Midbrain (tissue), 1 donor: ENCODE data around the gene WIPF1.
A peak's percentile ranks its signal among the peaks of the same experiment; 100 is the strongest.

Experiments used
- DNase-seq: peaks from one replicate; lab custom pipeline; 2025; lab: John Stamatoyannopoulos, UW

WIPF1 gene, protein sequence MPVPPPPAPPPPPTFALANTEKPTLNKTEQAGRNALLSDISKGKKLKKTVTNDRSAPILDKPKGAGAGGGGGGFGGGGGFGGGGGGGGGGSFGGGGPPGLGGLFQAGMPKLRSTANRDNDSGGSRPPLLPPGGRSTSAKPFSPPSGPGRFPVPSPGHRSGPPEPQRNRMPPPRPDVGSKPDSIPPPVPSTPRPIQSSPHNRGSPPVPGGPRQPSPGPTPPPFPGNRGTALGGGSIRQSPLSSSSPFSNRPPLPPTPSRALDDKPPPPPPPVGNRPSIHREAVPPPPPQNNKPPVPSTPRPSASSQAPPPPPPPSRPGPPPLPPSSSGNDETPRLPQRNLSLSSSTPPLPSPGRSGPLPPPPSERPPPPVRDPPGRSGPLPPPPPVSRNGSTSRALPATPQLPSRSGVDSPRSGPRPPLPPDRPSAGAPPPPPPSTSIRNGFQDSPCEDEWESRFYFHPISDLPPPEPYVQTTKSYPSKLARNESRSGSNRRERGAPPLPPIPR

DNA sequence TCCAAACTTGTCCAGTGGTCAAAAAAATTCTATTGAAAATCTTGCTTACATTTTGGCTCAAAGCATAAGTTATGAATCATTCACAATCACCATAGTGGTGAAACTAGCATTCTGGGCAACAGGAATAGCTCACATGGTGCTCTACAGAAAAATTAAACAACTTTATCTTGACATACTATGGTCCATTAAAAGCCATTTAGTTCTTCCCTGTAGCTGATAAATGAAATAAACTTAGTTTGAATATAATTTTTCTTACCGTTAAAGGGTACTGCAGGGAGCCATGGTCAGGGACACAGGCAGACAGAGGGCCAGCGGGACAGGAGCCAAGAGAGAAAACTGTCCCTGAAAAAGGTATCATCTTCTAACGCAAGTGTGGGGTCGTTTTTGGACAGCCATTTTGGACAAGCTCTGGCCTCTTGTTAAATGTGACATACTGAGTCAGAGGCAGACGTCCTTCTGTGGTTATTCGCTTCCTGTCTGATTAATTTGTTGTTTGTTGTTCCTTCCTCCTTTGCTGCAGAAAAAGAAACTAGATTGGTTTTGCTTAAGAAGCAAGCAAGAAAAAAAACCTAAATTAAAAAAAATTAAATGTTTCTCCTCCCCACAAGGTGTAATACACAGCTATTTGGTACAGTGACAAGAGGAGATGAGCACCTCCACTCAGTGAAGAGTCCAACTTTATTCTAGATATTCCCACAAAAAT, at the start of gene WIPF1:
Gene WIPF1 (minus strand): TSS at position 460 of the 703 bp plus-strand sequence. CDS start 12,231 bp downstream, outside the sequence.
- no peak for DNase-seq

DNA sequence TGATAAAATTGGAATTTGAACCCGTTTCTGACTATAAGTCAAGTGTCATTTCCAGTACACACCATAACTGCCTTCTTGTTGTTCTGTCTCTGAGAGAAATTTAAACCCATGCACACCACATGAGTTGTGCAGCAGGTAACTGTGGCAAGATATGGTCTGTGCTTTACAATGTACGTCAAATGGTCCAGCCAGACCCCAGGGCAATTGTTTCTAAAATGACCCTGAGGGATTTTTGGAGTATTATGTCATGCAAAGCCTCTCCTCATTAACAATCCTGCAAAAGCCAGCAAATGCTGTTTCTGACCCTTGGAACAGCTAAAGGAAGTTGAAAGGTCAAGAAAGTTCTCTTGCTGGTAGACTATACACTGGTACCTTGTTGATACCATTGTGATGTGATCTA, 47.7 kb upstream of the WIPF1 start:
- DNase-seq, result no peak

DNA sequence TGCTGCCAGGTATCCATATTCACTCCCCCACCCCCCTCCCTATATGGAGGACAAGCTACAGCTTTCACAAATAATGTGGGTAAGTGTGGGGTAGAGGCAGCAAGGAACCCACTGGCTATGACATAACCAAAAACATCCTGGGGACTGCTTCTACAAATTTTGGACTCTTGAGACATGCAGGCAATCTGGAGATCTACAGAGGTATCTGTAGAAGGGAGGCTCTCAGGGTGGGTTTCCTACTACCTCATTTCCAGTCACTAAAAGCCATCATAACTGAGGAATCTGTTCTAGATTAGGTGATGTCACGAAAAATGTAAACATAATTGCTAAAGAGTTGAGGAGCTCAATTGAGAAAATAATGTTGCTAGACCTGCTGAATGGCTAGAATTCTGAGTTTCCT, 46.8 kb upstream of the WIPF1 start:
- DNase-seq, result no peak

DNA sequence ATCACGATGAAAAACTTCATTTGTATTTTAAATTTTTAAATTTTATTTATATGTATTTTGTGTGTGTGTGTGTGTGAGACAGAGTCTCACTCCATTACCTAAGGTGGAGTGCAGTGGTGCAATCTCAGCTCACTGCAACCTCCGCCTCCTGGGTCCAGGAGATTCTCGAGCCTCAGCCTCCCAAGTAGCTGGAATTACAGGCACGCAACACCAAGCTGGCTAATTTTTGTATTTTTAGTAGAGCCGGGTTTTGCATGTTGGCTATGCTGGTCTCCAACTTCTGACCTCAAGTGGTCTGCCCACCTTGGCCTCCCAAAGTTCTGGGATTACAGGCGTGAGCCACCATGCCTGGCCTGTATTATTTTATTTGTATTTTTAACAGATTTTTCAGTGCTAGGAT, 45.8 kb upstream of the WIPF1 start:
- DNase-seq, result no peak

DNA sequence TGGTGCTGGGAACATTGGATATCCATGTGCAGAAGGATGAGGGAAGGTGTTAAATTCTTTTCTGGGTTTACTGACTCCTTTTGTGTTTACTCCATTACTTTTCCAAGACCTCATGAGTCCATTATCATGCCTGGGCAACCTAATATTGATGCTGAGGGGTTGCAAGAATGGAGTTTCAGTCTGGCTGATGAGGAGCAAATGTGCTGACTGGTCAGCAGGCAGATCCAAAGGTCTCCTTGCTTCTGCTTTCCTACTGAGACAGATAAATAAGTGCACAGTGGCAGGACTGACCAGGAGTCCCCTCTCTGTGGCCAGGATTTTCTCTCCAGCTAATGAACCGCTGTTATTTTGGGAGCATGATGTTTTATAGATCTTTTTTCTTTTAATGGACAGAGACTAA, 43.6 kb upstream of the WIPF1 start:
- no peak for DNase-seq

DNA sequence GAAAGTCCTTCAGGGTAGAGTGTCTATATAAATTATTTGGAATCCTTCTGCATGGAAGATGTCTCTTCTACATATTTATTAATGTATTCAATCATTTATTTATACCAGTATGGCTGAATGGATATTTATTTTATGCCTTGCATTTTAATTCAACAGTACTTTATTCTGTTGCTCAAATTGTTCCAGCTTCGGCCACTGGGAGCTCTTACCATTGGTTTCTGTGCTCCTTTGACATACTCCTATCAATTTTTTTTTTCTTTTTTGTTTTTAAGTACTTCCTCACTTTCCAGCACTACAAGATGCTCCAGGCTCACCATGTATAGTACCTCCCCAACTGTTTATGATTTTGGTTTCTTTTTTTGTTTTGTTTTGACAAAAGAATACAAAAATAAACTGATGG, 39.4 kb upstream of the WIPF1 start:
- DNase-seq, result no peak

DNA sequence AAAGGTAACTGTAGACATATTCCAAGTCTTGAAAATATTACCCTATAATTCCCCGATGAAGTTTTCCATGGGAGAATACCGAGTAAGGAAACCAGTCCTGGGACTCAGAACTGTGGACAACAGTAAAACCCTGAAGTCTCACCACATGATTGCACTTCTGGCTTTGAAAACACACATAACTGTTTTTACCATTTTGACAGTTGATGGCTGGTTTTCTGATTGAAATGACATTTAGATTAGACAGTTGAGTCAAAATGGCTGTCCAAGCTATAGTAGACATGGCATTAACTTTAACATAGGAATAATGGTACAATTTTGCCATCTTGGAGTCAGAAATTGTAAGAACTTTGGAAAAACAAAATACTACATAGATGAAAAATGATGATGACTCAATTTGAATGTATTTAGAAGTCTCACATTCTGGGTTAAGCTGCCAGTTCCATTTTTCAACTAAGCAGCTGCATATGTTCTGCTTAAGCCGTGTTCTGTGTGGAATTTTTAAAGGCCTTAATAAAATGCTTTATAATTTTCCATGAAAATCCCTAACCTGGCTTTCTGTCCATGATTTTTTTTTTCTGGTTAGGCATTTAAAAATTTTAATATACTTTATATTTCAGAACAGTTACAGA, 38.3 kb upstream of the WIPF1 start:
- no peak for DNase-seq

DNA sequence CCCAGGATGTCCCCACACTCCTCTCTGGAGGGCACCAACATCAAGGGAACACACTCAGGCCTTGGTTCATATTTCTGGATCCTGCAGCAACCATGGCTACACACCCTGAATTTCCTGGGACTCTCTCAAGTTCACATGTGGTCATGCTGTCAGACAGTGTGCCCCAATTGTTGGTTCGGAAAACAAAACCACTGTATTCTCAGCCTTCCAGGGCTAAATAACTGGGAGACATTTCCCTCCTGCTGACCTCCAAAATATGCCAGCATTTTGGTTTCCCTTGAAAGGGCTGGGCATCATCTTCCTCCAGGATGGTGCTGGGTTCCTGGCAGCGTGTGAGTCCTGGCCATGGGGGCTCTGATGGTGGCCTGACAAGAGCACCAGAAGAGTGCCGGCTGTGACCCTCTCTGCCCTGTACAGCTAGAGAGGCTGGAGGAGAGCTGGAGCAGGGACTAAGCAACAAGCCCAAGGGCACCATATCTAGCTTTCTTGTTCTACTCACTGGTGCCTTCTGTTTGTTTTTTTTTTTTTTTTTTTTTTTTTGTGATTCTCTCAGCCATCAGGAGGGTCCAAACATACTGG, 37.5 kb upstream of the WIPF1 start:
- no peak for DNase-seq

DNA sequence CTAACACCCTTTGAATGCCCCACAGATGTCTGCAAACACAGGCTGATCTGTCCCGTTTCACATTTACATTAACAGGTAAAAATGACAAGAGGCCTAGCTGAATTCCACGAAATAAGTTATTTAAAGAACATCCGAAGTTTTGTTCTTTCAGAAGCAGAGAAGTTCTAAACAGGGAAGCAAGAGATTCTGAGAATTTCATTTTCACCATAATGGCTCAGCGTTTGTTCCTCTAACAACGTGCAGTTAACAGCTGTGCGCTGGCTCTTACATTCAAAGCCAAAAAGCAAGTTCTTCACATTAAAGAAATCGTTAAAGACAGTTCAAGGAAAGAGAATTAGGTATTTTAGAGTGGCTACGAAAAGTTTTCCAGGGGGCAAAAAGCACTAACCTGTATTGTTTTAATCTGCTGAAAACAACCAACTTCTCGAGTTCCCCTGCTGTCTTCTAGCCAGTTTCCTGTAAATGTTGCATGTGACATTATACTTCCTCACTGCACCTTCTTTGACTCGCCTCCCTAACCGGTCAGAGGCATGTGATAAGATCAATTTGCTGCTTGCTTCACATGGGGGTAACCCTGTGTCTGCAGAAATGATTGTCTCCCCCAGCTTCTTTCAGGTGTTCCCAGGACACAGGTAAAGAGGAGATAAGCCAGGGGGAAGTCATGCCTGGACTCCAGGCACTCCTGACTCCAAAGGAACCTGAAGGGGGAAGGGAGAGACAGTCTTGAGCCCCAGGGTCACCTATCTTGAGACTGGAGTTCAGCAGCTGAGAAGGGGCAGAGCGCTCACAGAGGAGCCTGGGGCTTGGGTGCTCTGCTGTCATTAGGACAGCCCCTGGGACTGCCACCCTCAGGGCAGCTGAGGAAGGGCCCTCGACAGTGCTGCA, 36.8 kb upstream of the WIPF1 start:
- DNase-seq, result peak; percentile 21

DNA sequence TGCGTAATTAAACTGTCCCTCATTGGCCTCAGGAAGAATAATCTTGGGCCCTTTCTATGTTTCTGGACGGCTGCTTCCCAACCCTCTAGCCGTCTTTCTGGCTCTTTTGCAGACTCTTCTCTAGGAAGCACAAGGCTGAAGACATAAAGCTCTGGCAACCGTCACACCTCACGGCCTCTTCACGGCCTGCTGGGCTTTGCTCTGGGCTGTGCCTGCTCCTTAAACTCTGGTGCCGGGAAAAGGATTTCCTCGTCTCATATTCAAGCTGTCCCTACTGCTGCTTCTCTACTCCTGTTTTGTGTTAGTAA, 36.0 kb upstream of the WIPF1 start:
- DNase-seq, result no peak

DNA sequence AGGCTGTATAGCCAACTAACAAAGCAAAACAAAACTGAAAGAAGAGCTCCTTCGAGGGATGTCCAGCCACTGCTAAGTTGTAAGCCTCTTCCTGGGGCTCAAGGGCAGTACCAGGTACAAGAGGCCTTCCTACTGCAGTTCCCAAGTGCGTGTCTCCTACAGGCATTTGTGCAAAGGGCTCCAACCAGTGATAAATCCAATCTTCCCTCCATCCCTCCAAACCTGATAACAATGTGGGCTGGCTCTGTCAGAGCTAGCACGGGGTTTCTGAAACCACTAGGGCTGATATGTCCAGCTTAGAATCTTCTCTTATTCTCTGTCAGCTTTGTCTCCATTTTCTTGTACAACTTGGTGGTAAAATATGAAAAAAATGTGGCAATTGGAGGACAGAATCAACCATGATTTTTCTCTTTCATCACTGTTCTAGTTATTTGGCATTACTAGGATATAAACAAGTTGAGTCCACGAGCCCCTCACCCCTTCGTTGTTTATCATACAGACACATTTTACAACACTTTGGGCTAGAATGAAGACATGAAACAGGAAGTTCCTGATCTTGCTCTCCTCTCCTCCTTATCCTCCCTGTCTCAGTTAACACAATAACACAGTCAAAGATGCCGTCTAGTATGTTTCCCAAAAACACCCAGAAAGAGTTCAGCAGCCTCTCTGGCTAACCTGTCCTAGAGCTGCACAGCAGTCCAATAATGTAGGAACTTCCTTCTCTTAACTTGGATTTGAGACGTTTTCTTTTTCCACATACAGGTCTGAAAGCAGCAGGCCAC, 35.4 kb upstream of the WIPF1 start:
- no peak for DNase-seq

DNA sequence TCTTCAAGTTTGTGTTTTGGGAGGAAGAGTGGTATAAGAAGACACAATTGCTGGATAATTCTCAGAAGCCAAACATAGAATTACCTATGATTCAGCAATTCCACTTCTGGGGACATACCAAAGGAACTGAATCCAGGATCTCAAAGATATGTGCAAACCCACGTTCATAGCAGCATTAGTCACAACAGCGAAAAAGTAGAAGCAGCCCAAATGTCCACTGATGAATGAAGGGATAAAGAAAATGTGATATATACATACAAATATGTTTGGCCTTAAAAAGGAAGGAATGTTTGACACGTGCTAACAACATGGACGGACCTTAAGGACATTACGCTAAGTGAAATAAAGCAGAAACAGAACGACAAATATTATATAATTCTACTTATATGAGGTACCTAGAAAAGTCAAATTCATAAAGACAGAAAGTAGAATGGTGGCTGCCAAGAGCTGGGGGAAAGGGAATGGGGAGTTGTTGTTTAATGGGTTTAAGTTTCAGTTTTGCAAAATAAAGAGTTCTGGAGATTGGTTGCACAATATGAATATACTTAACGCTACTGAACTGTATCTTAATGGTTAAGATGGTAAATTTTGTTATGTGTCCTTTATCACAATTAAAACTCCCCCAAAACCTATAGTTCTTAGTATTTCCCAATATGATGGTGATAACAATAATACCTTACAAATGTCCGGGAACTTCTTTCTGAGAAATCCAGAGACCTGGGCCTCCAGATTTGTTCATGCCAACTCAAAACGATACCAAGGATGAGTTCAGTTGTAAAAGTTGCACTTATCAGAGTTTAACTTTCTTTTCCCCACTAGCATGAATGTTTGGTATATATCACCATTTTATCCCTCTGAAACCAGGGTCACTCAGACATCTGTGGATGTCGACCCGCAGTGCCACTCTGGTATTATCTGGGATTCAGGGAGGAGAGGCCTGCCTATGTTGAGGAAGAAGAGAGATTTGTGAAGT, 33.7 kb upstream of the WIPF1 start:
- DNase-seq, result no peak

DNA sequence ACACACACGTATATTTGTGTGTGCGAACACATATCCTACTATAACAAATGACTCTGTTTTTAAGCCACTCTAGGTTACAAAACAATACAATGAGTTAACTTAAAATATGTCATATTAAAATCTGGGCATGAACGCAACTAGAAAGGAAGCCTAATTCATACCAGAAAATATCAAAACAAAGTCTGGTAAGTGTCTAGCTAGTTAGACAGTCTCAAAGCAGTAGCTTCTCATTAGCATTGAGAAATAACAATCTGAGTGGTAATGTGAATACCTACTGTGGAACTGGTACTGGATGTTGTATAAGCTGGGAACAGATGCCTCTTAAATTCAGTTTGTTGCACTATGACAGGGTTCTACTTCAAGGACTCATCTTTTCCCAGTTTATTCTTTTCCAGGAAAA, 32.5 kb upstream of the WIPF1 start:
- no peak for DNase-seq

DNA sequence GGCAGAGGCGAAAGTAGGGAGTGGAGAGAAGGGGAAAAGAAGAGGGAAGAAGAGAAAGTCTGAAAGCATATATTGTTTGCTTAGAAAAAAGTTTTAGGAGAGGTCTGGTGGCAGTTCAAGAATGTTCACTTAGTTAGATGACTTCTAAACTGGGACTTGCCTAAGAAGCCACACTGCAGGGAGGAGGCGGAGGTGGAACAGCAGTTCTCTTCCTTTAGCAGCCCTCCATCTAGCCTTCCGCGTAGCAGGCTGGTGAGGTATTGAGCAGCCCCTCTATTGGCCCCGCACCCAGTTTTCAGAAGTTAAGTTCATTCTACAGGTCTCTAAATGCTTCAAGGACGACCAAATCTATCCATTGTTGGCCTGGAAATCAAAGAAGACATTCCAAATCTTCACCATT, 31.9 kb upstream of the WIPF1 start:
- no peak for DNase-seq

DNA sequence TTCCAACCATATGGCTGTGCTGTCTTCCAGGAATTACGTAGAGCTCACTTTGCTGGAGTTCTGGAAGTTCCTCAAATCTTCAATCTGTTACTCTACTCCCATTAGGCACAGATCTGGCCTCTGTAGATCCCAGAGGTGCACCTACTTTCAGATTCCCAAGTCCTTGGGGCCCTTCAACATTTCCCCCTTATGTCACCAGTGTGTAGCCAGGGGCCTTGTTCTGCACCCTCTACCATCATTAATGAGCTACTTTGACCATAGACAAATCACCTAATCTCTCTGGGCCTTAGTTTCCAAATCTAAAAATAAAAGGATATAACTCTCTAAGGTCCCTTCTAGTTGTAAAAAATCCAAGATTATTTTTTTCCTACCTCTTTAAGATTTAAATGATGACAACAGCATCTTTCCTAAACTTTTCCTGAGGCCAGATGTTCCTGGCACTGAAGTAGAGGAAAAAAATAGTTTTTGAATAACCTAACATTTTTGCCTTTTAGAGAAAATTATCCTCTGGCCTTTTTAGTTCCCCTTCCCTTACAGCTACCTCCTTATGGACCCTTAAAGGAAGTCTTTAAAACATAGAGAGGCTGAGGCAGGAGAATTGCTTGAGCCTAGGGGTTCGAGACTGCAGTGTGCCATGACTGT, 31.0 kb upstream of the WIPF1 start:
- no peak for DNase-seq

DNA sequence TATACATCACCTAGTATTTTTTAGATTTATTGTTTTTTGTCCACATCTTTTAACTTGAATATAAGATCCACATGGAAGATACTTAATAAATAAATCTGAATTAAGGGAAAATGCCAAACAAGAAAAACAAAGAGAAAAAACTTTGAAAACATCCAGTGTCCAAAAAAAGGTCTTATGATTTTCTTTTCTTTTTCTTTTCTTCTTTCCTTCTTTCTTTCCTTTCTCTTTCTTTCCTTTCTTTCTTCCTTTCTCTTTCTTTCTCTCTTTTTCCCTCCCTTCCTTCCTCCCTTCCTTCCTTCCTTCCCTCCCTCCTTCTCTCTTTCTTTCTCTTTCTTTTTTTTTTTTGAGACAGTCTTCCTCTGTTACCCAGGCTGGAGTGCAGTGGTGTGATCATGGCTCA, 29.6 kb upstream of the WIPF1 start:
- DNase-seq, result no peak

DNA sequence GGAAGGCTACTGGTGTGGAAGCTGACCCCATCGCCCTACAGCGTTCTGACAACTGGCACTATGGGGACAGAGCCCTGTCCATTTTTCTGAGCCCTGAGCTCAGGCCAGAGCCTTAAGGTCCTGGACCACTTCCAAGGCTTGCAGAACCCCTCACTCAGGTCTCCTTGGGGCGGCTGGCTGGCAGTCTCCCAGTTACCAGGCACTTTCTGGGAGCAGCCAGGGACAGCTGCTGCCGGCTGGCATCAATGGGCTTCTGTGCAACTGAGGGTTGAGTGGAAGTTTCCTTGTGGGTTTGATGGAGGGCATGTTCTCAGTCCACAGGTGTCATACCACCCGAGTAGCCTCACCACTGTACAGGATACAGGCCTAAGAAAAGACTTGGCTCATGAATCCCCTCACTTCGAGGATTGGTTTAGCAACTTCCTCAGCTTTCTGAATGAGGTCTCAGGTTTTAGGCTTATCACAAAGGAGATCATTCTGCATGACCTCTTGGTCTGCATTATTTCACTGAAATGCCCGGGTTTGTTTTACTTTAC, 27.4 kb upstream of the WIPF1 start:
- no peak for DNase-seq

DNA sequence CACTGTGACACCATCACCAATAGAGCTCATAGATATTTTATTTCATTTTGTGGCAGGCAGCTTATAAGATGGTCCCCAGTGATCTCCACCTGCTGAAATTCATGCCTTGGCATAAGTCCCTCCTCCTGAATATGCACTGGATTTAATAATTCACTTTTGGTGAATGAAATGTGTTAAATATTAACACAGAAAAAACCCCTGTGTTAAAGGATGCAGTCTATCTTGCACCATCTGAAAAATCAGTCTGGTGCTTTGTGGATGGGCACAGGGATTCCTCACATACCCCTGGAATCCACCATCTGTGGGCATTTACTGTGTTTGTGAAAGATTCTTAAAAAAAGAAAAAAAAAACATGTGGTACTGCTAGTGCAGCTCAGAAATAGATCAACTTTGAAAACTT, 26.1 kb upstream of the WIPF1 start:
- no peak for DNase-seq

DNA sequence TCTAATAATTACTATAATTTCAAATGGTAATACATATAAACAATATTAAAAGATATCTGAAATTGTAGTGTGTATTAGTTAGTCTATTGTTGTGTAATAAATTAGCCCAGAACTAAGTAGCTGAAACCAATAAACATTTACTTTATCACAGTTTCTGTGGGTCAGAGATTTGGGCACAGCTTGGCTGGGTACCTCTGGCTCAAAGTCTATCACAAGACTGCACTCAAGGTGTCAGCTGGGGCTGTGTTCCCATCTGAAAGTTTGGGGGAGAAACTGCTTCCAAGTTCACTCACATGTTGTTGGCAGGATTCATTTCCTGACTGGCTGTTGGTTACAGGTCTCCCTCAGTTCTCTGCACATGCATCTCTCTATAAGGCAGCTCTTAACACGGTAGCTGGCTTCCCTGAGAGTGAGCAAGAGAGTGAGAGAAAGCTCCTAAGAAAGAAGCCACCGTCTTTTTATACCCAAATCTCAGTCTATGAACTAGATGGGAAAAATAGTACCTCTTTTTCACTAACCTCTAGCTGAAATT, 25.6 kb upstream of the WIPF1 start:
- no peak for DNase-seq
